AG04449 (cell line): ENCODE data around the gene GLI1.

Source experiments
- CTCF ChIA-PET: fragments of 350-600 bp; formaldehyde crosslinking; extraction: SDS; loops from one replicate; lab custom pipeline; 2021; ENCODE audit warnings: antibody characterized with exemption; lab: Yijun Ruan, JAX
- POLR2A ChIA-PET: fragments of 400-600, 350-600 bp; formaldehyde crosslinking; extraction: SDS; loops from one replicate; lab custom pipeline; 2020; ENCODE audit warnings: antibody characterized with exemption, inconsistent platforms; lab: Yijun Ruan, JAX
- DNase-seq: peaks from one replicate; pipeline ENCODE4 v3.0.0-alpha.2; 2010; ENCODE audit warnings: low read depth, low spot score
- H3K4me3 ChIP-seq: 2 replicates; pipeline ENCODE4 v1.5.1; 2011; ENCODE audit warnings: low read depth, mild to moderate bottlenecking, control low read depth, low read length
- TF ChIP-seq, protein P1 (sequence below): IDR thresholded peaks from one replicate; pipeline ENCODE4 v1.5.1; 2011; ENCODE audit warnings: mild to moderate bottlenecking, moderate library complexity, low read length, control low read depth, inconsistent platforms; ENCODE audit not compliant: insufficient read depth; ENCODE audit errors: missing control alignments

The GLI1 gene

DNA sequence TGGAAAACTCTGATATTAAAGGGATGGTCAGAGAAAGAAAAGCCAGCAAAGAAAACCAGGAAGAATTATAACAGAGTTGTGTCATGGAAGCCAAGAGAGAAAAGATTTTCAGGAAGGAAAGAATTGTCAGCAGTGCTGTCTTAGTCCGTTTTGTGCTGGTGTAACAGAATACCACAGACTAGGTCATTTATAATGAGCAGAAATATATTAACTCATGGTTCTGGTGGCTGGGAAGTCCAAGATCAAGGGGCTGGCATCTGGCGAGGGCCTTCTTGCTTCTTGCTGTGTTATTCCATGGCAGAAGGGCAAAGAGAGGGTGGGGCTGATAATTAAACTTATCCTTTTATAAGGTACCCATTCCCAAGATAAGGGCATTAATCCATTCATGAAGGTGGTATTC is 10.9 kb upstream of the GLI1 start:
- ChIA-PET POLR2A (no interaction called here), CTCF (interaction anchor here (1.0 to 19.6 kb wide), 3 partner anchors 10 to 193 kb away, joined by 3 to 880 read pairs (median 5); partner anchors contain the start of gene STAC3)
- no peak for DNase-seq
- TF ChIP-seq, protein P1, sequence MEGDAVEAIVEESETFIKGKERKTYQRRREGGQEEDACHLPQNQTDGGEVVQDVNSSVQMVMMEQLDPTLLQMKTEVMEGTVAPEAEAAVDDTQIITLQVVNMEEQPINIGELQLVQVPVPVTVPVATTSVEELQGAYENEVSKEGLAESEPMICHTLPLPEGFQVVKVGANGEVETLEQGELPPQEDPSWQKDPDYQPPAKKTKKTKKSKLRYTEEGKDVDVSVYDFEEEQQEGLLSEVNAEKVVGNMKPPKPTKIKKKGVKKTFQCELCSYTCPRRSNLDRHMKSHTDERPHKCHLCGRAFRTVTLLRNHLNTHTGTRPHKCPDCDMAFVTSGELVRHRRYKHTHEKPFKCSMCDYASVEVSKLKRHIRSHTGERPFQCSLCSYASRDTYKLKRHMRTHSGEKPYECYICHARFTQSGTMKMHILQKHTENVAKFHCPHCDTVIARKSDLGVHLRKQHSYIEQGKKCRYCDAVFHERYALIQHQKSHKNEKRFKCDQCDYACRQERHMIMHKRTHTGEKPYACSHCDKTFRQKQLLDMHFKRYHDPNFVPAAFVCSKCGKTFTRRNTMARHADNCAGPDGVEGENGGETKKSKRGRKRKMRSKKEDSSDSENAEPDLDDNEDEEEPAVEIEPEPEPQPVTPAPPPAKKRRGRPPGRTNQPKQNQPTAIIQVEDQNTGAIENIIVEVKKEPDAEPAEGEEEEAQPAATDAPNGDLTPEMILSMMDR = no peak
- H3K4me3 ChIP-seq = no peak overlapping the region

GRCh38 chr12:57449375-57449774 is 10.2 kb upstream of the GLI1 start:
- ChIA-PET POLR2A (interaction anchor here (0.6 kb wide), 1 partner anchor 212 kb away, joined by 3 read pairs; a partner anchor contains a TSS), CTCF (interaction anchor here (19.6 kb wide), 1 partner anchor 194 kb away, joined by 880 read pairs; the partner anchor contains the start of gene STAC3)
- DNase-seq = no peak
- TF ChIP-seq, protein P1 = no peak
- no peak overlapping the region for H3K4me3 ChIP-seq

- POLR2A ChIA-PET = interaction anchor here (0.6 kb wide), 1 partner anchor 213 kb away, joined by 3 read pairs; a partner anchor contains a TSS
- DNase-seq = no peak
- TF ChIP-seq, protein P1 = no peak
- H3K4me3 ChIP-seq = no peak overlapping the region
- CTCF ChIA-PET = interaction anchor here (0.9 to 19.6 kb wide), 4 partner anchors 8 to 194 kb away, joined by 3 to 880 read pairs (median 226); partner anchors contain the start of gene STAC3
These were observed 9.5 kb upstream of the GLI1 start for GRCh38 chr12:57450057-57450456.

DNA sequence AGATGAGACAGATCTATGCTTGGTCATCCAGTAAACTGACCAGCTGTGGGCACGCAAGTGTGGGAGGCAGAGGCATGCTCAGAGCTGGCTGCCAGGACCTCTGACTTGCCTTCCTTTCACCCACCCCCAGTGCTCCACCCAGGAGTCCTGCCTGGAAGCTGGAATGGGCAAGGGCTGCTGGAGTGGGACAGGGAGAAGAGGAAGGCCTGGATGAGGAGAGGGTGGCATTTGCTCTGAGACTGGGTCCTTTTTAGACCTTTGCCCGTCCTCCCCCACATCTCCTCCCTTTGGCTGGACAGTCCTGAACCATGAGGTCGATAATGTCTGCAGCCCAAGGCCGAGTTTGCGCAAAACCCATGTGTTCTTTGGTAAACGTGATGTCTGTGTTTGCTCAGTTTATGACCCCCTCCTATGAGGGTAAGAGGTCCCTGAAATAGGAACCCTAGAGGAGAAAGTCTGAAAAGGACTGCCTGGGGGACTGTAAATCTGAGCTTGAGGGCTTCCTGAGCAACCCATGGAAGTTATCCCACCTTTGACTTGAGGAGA is 8.3 kb upstream of the GLI1 start:
- no peak for DNase-seq
- H3K4me3 ChIP-seq = no peak overlapping the region
- CTCF ChIA-PET = interaction anchor here (1.0 to 19.6 kb wide), 15 partner anchors 8 to 327 kb away, joined by 3 to 880 read pairs (median 26); partner anchors contain the start of genes GLI1, INHBC and STAC3
- POLR2A ChIA-PET = interaction anchor here (0.9 to 1.5 kb wide), 2 partner anchors 12 to 143 kb away, joined by 3 to 6 read pairs; no protein-coding TSS in a partner anchor
- TF ChIP-seq, protein P1 = no peak

- H3K4me3 ChIP-seq = peak overlapping the region; percentile 19
- TF ChIP-seq, protein P1 = no peak
- ChIA-PET POLR2A (interaction anchor here (0.6 to 1.7 kb wide), 7 partner anchors 10 to 357 kb away, joined by 3 to 6 read pairs (median 3); no protein-coding TSS in a partner anchor), CTCF (interaction anchor here (0.5 to 19.6 kb wide), 45 partner anchors 8 to 328 kb away, joined by 3 to 880 read pairs (median 5); partner anchors contain the start of genes GLI1, INHBC and STAC3)
- DNase-seq = peak; percentile 86
These were observed 7.2 kb upstream of the GLI1 start for GRCh38 chr12:57452181-57452936.
